ENCODE results near the gene TAF4. TPM values are rescaled to one million over a fixed set of nuclear protein-coding genes. Genes with fewer than 3 reads are reported as not detected.
"Not testable (repeated sequence)": the region's sequence is repeated elsewhere in the genome, so short reads cannot be mapped to it uniquely, and the experiment has no call there.

Gene TAF4
- total RNA-seq, 4 donors from 2014 or later, result 12.0 to 19.9 (median 16.2) TPM

DNA sequence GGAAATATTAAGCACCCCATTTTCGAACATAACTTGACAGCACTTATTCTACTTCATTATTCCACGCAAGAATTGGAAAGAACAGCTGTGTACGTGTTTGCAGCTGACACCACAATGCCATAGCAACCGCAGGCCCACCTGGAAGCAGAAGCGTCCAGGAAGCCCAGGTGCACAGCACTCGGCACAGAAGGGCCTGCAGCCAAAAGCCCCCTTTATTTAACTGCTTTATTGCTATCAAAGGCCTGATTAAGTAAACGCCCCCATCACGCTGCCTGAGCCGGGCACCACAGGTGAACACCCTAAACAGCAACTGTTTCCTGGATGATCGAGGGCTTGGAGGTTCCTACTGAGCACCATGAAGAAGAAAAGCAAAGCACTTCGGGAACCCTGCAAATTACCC lies 6.3 kb downstream of the TAF4 start:
- no peak for DNase-seq (ENCODE audit: extremely low spot score)
- TF ChIP-seq, protein P1, sequence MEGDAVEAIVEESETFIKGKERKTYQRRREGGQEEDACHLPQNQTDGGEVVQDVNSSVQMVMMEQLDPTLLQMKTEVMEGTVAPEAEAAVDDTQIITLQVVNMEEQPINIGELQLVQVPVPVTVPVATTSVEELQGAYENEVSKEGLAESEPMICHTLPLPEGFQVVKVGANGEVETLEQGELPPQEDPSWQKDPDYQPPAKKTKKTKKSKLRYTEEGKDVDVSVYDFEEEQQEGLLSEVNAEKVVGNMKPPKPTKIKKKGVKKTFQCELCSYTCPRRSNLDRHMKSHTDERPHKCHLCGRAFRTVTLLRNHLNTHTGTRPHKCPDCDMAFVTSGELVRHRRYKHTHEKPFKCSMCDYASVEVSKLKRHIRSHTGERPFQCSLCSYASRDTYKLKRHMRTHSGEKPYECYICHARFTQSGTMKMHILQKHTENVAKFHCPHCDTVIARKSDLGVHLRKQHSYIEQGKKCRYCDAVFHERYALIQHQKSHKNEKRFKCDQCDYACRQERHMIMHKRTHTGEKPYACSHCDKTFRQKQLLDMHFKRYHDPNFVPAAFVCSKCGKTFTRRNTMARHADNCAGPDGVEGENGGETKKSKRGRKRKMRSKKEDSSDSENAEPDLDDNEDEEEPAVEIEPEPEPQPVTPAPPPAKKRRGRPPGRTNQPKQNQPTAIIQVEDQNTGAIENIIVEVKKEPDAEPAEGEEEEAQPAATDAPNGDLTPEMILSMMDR (IDR thresholded peaks at IDR 0.05), result no peak
- no peak for TF ChIP-seq EP300 (IDR thresholded peaks at IDR 0.05)
- TF ChIP-seq POLR2A (IDR thresholded peaks at IDR 0.05; ENCODE audit: low read depth), result no peak
- TF ChIP-seq POLR2AphosphoS5 (IDR thresholded peaks at IDR 0.05), result no peak
- Histone ChIP-seq H3K4me1 (peaks cover 19 to 43% (median 24%) of the 10 kb centered on the region in 4 donors), H3K4me3 (no peak overlapping the region), H3K27me3 (no peaks in the 10 kb centered on the region), H3K27ac (replicated peaks in 1 of 4) (no peak overlapping the region), H3K36me3 (peaks cover 0 to 9% (median 0%) of the 10 kb centered on the region in 4 donors), H3K9me3 (no peaks in the 10 kb centered on the region)
- intact Hi-C loops (cut with DNase I), result no loop called here
- WGBS, result 91% methylated on average over 11 of the region's 11 CpGs

DNA sequence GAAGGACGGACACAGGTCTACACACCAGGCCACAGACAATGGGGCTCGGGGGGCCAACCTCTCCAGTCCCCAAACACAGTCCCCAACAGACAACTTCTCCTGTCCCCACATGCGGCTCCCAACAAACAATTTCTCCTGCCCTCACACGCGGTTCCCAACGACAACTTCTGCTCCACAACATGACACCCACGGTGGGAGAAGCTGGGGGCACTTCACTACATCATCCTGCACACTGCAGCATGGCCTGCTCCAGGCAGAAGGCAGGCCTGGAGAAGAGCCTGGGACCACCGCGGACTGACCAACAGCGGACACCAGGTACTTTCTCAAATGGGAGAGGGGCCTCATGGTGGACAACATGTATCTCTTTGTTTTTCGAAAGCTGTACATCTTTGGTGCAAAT lies 6.7 kb downstream of the TAF4 start:
- no peaks in the 10 kb centered on the region for H3K27me3 ChIP-seq
- H3K4me1 ChIP-seq, result peaks cover 15 to 43% (median 19%) of the 10 kb centered on the region in 4 donors
- H3K9me3 ChIP-seq, result no peaks in the 10 kb centered on the region
- intact Hi-C loops (cut with DNase I), result no loop called here
- WGBS, result 87% methylated on average over 9 of the region's 11 CpGs
- H3K27ac ChIP-seq (replicated peaks in 1 of 4), result no peak overlapping the region
- TF ChIP-seq POLR2A (IDR thresholded peaks at IDR 0.05; ENCODE audit: low read depth), result no peak
- no peak for TF ChIP-seq EP300 (IDR thresholded peaks at IDR 0.05)
- TF ChIP-seq POLR2AphosphoS5 (IDR thresholded peaks at IDR 0.05), result no peak
- TF ChIP-seq, protein P1 (IDR thresholded peaks at IDR 0.05), result no peak
- DNase-seq (ENCODE audit: extremely low spot score), result no peak
- H3K36me3 ChIP-seq, result peaks cover 0 to 12% (median 2%) of the 10 kb centered on the region in 4 donors
- no peak overlapping the region for H3K4me3 ChIP-seq

DNA sequence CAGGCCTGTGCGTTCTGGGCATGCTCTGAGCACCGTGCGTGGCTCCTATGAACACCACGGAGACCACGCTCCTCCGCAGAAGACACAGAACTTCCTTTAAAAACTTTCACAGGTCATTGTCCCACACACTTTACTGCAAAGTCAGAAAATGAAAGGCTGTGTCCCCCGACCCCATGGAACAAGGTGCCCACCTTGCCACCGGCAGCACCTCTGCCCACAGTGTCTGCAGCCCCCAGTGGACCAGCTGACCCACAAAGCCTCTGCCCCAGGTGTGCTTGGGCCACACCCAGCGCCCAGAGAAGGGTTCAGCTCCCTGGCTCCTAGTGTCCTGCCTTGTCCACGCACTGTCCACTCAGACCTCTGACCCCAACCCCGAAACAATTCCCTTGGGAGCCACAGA lies 8.7 kb downstream of the TAF4 start:
- H3K36me3 ChIP-seq, result peaks cover 0 to 24% (median 6%) of the 10 kb centered on the region in 4 donors
- intact Hi-C loops (cut with DNase I), result no loop called here
- DNase-seq (ENCODE audit: extremely low spot score), result no peak
- no peak overlapping the region for H3K4me3 ChIP-seq
- TF ChIP-seq POLR2A (IDR thresholded peaks at IDR 0.05; ENCODE audit: low read depth), result no peak
- TF ChIP-seq POLR2AphosphoS5 (IDR thresholded peaks at IDR 0.05), result no peak
- TF ChIP-seq EP300 (IDR thresholded peaks at IDR 0.05), result no peak
- TF ChIP-seq, protein P1 (IDR thresholded peaks at IDR 0.05), result no peak
- no peaks in the 10 kb centered on the region for H3K27me3 ChIP-seq
- no peaks in the 10 kb centered on the region for H3K9me3 ChIP-seq
- peaks cover 0 to 43% (median 5%) of the 10 kb centered on the region in 4 donors for H3K4me1 ChIP-seq
- H3K27ac ChIP-seq (replicated peaks in 1 of 4), result no peak overlapping the region
- 86% methylated on average over 11 of the region's 11 CpGs for WGBS

DNA sequence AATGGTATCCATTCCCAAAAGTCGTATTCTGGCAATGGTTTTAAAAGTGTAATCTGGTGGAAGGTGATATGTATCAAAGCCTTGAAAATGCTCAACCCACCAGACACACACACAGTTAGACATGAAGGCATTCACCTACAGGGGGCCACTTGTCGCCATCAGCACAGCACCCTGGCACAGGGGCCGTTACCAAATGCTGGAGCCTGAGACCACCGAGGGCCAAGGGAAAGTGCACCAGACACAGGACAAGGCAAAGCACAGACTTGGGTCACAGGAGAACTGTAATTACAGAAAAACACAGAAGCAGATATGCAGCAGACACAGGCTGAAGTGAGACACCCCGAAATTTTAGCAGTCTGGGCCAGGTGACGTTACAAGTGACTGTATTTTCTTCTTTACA lies 9.3 kb downstream of the TAF4 start:
- TF ChIP-seq POLR2A (IDR thresholded peaks at IDR 0.05; ENCODE audit: low read depth) (no peak), POLR2AphosphoS5 (IDR thresholded peaks at IDR 0.05) (no peak), EP300 (IDR thresholded peaks at IDR 0.05) (no peak)
- TF ChIP-seq, protein P1 (IDR thresholded peaks at IDR 0.05), result no peak
- Histone ChIP-seq H3K4me3 (no peak overlapping the region), H3K36me3 (peaks cover 0 to 24% (median 6%) of the 10 kb centered on the region in 4 donors), H3K27me3 (no peaks in the 10 kb centered on the region), H3K9me3 (no peaks in the 10 kb centered on the region), H3K4me1 (peaks cover 0 to 49% (median 8%) of the 10 kb centered on the region in 4 donors), H3K27ac (replicated peaks in 1 of 4) (no peak overlapping the region)
- WGBS, result 93% methylated on average over 6 of the region's 6 CpGs
- intact Hi-C loops (cut with DNase I), result no loop called here
- no peak for DNase-seq (ENCODE audit: extremely low spot score)

DNA sequence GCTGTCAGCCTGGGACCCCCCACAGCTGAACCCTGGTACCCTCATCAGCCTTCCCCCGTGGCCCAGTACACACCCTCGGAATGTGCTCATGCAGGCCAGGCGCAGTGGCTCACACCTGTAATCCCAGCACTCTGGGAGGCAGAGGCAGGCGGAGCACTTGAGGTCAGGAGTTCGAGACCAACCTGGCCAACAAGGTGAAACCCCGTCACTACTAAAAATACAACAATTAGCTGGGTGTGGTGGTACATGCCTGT lies 9.9 kb downstream of the TAF4 start:
- H3K27me3 ChIP-seq; H3K27ac ChIP-seq (replicated peaks in 1 of 4); DNase-seq (ENCODE audit: extremely low spot score); intact Hi-C loops (cut with DNase I); H3K4me3 ChIP-seq; H3K9me3 ChIP-seq: not testable (repeated sequence)
- Histone ChIP-seq H3K36me3 (peaks cover 0 to 24% (median 6%) of the 10 kb centered on the region in 4 donors), H3K4me1 (peaks cover 4 to 55% (median 10%) of the 10 kb centered on the region in 4 donors)
- 93% methylated on average over 6 of the region's 6 CpGs for WGBS
